ENCODE measurements around the gene PANX1. TPM values are rescaled to one million over a fixed set of nuclear protein-coding genes. Genes with fewer than 3 reads are reported as not detected.

PANX1 gene
- total RNA-seq, 1 donor from 2014 or later: 14.5 TPM

GRCh38 chr11:94129512-94130297 is 1.1 kb downstream of the PANX1 start:
- DNase-seq (ENCODE audit: low spot score): no peak

GRCh38 chr11:94130298-94131046 is 1.8 kb downstream of the PANX1 start:
- no peak for DNase-seq (ENCODE audit: low spot score)

- no peak for DNase-seq (ENCODE audit: low spot score)
Observed at GRCh38 chr11:94131047-94131717, 2.5 kb downstream of the PANX1 start.

GRCh38 chr11:94131718-94132115 is 3.1 kb downstream of the PANX1 start:
- no peak for DNase-seq (ENCODE audit: low spot score)

- no peak for DNase-seq (ENCODE audit: low spot score)
Observed at GRCh38 chr11:94132152-94132558, 3.5 kb downstream of the PANX1 start.

- DNase-seq (ENCODE audit: low spot score): no peak
Observed at GRCh38 chr11:94132823-94133408, 4.3 kb downstream of the PANX1 start.

GRCh38 chr11:94133752-94134151 is 5.1 kb downstream of the PANX1 start:
- no peak for DNase-seq (ENCODE audit: low spot score)

GRCh38 chr11:94134651-94135512 is 6.2 kb downstream of the PANX1 start:
- DNase-seq (ENCODE audit: low spot score): peak; percentile 65

GRCh38 chr11:94139416-94139815 is 10.8 kb downstream of the PANX1 start:
- DNase-seq (ENCODE audit: low spot score): no peak

- no peak for DNase-seq (ENCODE audit: low spot score)
Observed at GRCh38 chr11:94140154-94140655, 11.6 kb downstream of the PANX1 start.

GRCh38 chr11:94141511-94142307 is 13.1 kb downstream of the PANX1 start:
- DNase-seq (ENCODE audit: low spot score): no peak

- DNase-seq (ENCODE audit: low spot score): no peak
Observed at GRCh38 chr11:94142308-94143281, 14.0 kb downstream of the PANX1 start.

GRCh38 chr11:94144216-94144615 is 15.6 kb downstream of the PANX1 start:
- DNase-seq (ENCODE audit: low spot score): no peak

GRCh38 chr11:94144664-94145063 is 16.0 kb downstream of the PANX1 start:
- no peak for DNase-seq (ENCODE audit: low spot score)

GRCh38 chr11:94145431-94145830 is 16.8 kb downstream of the PANX1 start:
- no peak for DNase-seq (ENCODE audit: low spot score)

- DNase-seq (ENCODE audit: low spot score): no peak
Observed at GRCh38 chr11:94145916-94146315, 17.3 kb downstream of the PANX1 start.

- DNase-seq (ENCODE audit: low spot score): no peak
Observed at GRCh38 chr11:94147433-94147845, 18.8 kb downstream of the PANX1 start.

- no peak for DNase-seq (ENCODE audit: low spot score)
Observed at GRCh38 chr11:94148189-94148588, 19.5 kb downstream of the PANX1 start.

GRCh38 chr11:94149431-94150017 is 20.9 kb downstream of the PANX1 start:
- no peak for DNase-seq (ENCODE audit: low spot score)

Data from ureter (tissue), 1 donor.